ENCODE measurements around the gene ZDHHC15.
"Not testable (repeated sequence)": the region's sequence is repeated elsewhere in the genome, so short reads cannot be mapped to it uniquely, and the experiment has no call there.

The ZDHHC15 gene

GRCh38 chrX:75421688-75422230, 101.1 kb downstream of the ZDHHC15 start:
- in situ Hi-C loops (cut with HindIII; ENCODE audit: low pct_ligation_motif_present, low sequenced_read_pairs): no loop called here
- H3K27me3 ChIP-seq (replicated peaks): no peaks in the 10 kb centered on the region
- no peak overlapping the region for H3K4me3 ChIP-seq (ENCODE audit: low read depth, low read length)
- no peak for TF ChIP-seq CTCF (IDR thresholded peaks at IDR 0.05; ENCODE audit: low read depth, low read length, missing control alignments)
- H3K36me3 ChIP-seq (replicated peaks): no peaks in the 10 kb centered on the region
- DNase-seq: no peak
- no peak overlapping the region for H3K27ac ChIP-seq

GRCh38 chrX:75407153-75407552, 115.7 kb downstream of the ZDHHC15 start:
- H3K27me3 ChIP-seq (replicated peaks); in situ Hi-C loops (cut with HindIII; ENCODE audit: low pct_ligation_motif_present, low sequenced_read_pairs); DNase-seq: not testable (repeated sequence)

GRCh38 chrX:75390470-75390869, 132.4 kb downstream of the ZDHHC15 start:
- TF ChIP-seq CTCF (IDR thresholded peaks at IDR 0.05; ENCODE audit: low read depth, low read length, missing control alignments): no peak
- no peak for DNase-seq
- Histone ChIP-seq H3K36me3 (replicated peaks) (no peaks in the 10 kb centered on the region), H3K27ac (no peak overlapping the region), H3K4me3 (ENCODE audit: low read depth, low read length) (no peak overlapping the region), H3K27me3 (replicated peaks) (no peaks in the 10 kb centered on the region)
- in situ Hi-C loops (cut with HindIII; ENCODE audit: low pct_ligation_motif_present, low sequenced_read_pairs): no loop called here

More at GRCh38 chrX:75407153-75407552, 115.7 kb downstream of the ZDHHC15 start:
- not testable (repeated sequence) for H3K27ac ChIP-seq; H3K36me3 ChIP-seq (replicated peaks); H3K4me3 ChIP-seq (ENCODE audit: low read depth, low read length)

- Histone ChIP-seq H3K27me3 (replicated peaks) (no peaks in the 10 kb centered on the region), H3K27ac (no peak overlapping the region), H3K36me3 (replicated peaks) (no peaks in the 10 kb centered on the region), H3K4me3 (ENCODE audit: low read depth, low read length) (no peak overlapping the region)
- DNase-seq: no peak
- in situ Hi-C loops (cut with HindIII; ENCODE audit: low pct_ligation_motif_present, low sequenced_read_pairs): no loop called here
- no peak for TF ChIP-seq CTCF (IDR thresholded peaks at IDR 0.05; ENCODE audit: low read depth, low read length, missing control alignments)
Observed at GRCh38 chrX:75369721-75370120, 153.1 kb downstream of the ZDHHC15 start.

- Histone ChIP-seq H3K4me3 (ENCODE audit: low read depth, low read length) (no peak overlapping the region), H3K27me3 (replicated peaks) (no peaks in the 10 kb centered on the region), H3K27ac (no peak overlapping the region), H3K36me3 (replicated peaks) (no peaks in the 10 kb centered on the region)
- DNase-seq: no peak
- no peak for TF ChIP-seq CTCF (IDR thresholded peaks at IDR 0.05; ENCODE audit: low read depth, low read length, missing control alignments)
- in situ Hi-C loops (cut with HindIII; ENCODE audit: low pct_ligation_motif_present, low sequenced_read_pairs): no loop called here
Observed at GRCh38 chrX:75366861-75367260, 156.0 kb downstream of the ZDHHC15 start.

GRCh38 chrX:75365243-75365975, 157.4 kb downstream of the ZDHHC15 start:
- no peaks in the 10 kb centered on the region for H3K36me3 ChIP-seq (replicated peaks)
- H3K4me3 ChIP-seq (ENCODE audit: low read depth, low read length): no peak overlapping the region
- no peak overlapping the region for H3K27ac ChIP-seq
- no peak for DNase-seq
- in situ Hi-C loops (cut with HindIII; ENCODE audit: low pct_ligation_motif_present, low sequenced_read_pairs): no loop called here
- TF ChIP-seq CTCF (IDR thresholded peaks at IDR 0.05; ENCODE audit: low read depth, low read length, missing control alignments): no peak
- H3K27me3 ChIP-seq (replicated peaks): no peaks in the 10 kb centered on the region

Data from brain microvascular endothelial cell (primary cell).